ENCODE measurements around the gene KMT2E.

DNA sequence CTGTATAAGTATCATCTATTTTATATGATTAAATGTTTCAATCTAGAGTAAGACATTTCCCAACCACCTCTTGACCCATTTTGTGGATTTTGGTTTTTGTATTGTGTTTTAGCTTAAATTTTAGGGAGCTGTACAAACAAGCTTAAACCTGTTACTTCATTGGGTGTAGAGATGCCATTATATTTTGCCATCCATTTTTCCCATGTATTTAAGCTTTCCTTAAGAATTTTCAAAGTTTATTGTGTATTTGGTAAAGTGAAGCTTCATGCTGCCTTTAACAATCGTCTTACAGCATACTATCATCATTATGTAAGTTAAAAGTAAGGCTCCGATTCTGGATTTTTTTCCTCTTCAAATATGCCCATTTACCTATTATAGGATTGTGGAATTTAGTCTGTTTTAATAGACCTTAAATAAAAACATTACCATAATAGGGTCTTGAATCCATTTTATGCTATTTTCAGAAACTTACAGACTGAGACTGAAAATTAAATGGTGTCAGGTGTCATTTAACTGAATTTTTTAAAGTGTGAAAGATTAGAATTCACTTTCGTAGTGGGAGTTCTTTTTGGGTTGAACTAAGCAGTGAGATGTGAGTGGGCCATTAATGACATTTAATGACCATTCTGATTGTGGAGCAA is 2.2 kb downstream of the KMT2E start:
- TF ChIP-seq CTCF (IDR thresholded peaks at IDR 0.05; ENCODE audit: extremely low read depth in 1 of 2, insufficient read depth in 1 of 2, low read depth in 1 of 2, low read length in 2 of 2) (no peak), JUN (IDR thresholded peaks at IDR 0.05; ENCODE audit: borderline replicate concordance, insufficient read depth, insufficient read length, low read depth) (no peak)

Measured in endothelial cell of umbilical vein (primary cell).